ENCODE results near the gene PPP6R3.

GRCh38 chr11:68412593-68413475 is 47.7 kb upstream of the PPP6R3 start:
- TF ChIP-seq POLR2AphosphoS5 (IDR thresholded peaks at IDR 0.05) (no peak), CTCF (IDR thresholded peaks at IDR 0.05; ENCODE audit: poor library complexity, severe bottlenecking) (no peak), EZH2 (IDR thresholded peaks at IDR 0.05; ENCODE audit: borderline replicate concordance, insufficient read depth, low read length, poor library complexity, severe bottlenecking) (no peak)
- TF ChIP-seq, protein P1, sequence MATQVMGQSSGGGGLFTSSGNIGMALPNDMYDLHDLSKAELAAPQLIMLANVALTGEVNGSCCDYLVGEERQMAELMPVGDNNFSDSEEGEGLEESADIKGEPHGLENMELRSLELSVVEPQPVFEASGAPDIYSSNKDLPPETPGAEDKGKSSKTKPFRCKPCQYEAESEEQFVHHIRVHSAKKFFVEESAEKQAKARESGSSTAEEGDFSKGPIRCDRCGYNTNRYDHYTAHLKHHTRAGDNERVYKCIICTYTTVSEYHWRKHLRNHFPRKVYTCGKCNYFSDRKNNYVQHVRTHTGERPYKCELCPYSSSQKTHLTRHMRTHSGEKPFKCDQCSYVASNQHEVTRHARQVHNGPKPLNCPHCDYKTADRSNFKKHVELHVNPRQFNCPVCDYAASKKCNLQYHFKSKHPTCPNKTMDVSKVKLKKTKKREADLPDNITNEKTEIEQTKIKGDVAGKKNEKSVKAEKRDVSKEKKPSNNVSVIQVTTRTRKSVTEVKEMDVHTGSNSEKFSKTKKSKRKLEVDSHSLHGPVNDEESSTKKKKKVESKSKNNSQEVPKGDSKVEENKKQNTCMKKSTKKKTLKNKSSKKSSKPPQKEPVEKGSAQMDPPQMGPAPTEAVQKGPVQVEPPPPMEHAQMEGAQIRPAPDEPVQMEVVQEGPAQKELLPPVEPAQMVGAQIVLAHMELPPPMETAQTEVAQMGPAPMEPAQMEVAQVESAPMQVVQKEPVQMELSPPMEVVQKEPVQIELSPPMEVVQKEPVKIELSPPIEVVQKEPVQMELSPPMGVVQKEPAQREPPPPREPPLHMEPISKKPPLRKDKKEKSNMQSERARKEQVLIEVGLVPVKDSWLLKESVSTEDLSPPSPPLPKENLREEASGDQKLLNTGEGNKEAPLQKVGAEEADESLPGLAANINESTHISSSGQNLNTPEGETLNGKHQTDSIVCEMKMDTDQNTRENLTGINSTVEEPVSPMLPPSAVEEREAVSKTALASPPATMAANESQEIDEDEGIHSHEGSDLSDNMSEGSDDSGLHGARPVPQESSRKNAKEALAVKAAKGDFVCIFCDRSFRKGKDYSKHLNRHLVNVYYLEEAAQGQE (IDR thresholded peaks at IDR 0.05; ENCODE audit: borderline replicate concordance) = no peak

Measured in neural cell (in vitro differentiated cells).